HUES64 (cell line): ENCODE results near the gene CD96.

Source experiments
- H3K27ac ChIP-seq: 2 replicates; pipeline ENCODE4 v1.7.0; 2013; ENCODE audit warnings: low read depth, low read length, inconsistent platforms
- H3K27me3 ChIP-seq: 2 replicates; pipeline ENCODE4 v1.6.1; 2013; ENCODE audit warnings: mild to moderate bottlenecking, low read length; ENCODE audit not compliant: insufficient read depth
- H3K36me3 ChIP-seq: 2 replicates; pipeline ENCODE4 v1.6.1; 2013; ENCODE audit warnings: mild to moderate bottlenecking, low read length; ENCODE audit not compliant: insufficient read depth
- H3K4me1 ChIP-seq: 2 replicates; pipeline ENCODE4 v1.6.1; 2013; ENCODE audit warnings: mild to moderate bottlenecking, low read length, moderate library complexity; ENCODE audit not compliant: insufficient read depth
- H3K4me3 ChIP-seq: 2 replicates; pipeline ENCODE4 v1.5.1; 2013; ENCODE audit warnings: mild to moderate bottlenecking, low read length, moderate library complexity
- H3K9ac ChIP-seq: 2 replicates; pipeline ENCODE4 v1.6.1; 2013; ENCODE audit warnings: mild to moderate bottlenecking, low read depth, low read length
- H3K9me3 ChIP-seq: 2 replicates; pipeline ENCODE4 v1.6.1; 2013; ENCODE audit warnings: low read depth, low read length; ENCODE audit not compliant: insufficient read depth
- WGBS: fragments of 150-250, 120-280 bp; methylation state at CpG from one replicate; pipeline ENCODE4 v1.1.7; 2013; ENCODE audit warnings: missing lambda C conversion rate; 5-methylcytosine and 5-hydroxymethylcytosine counted together

Gene CD96

DNA sequence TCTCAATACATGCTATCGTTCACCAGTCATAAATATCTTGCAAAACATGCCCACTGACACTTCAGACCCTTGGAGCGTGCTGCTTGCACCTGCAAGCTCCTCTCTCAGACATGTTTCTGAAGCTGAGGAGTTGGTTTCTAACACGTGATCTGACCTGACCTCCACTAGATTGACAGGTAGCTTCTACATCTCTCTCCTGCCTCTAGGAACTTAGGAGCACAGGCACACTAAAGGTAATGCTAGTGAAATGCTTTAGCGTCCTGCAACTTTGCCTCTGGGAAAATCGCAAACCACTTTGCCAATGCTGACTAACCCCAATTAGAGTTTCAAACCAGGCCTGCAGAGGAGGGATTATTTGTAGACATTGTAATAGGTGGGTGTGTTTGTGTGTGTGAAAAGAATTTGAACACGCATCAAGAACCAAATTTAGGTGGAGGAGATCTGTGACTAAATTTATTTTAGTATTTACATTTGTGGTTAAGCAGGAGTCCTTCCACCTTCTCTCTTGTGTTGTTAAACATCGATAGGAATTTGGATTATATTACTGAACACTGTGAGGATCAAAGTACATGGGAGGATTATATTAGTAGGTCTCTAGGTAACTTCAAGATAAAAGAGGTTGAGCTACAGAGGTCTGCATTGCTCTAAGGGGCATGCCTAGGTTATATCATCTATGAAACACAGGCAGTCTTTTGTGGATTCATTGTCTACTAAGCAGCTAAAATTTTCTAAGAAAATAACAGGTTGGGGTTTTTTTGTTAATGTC, 139.8 kb downstream of the CD96 start:
- H3K36me3 ChIP-seq = no peaks in the 10 kb centered on the region
- WGBS = 88% methylated on average over 7 of the region's 7 CpGs
- H3K27ac ChIP-seq = no peak overlapping the region
- no peaks in the 10 kb centered on the region for H3K9me3 ChIP-seq
- H3K4me1 ChIP-seq = peaks cover 6% of the 10 kb centered on the region; the same call in 1 of the 2 replicates
- H3K4me3 ChIP-seq = no peak overlapping the region
- H3K9ac ChIP-seq = no peak overlapping the region
- H3K27me3 ChIP-seq = no peaks in the 10 kb centered on the region

DNA sequence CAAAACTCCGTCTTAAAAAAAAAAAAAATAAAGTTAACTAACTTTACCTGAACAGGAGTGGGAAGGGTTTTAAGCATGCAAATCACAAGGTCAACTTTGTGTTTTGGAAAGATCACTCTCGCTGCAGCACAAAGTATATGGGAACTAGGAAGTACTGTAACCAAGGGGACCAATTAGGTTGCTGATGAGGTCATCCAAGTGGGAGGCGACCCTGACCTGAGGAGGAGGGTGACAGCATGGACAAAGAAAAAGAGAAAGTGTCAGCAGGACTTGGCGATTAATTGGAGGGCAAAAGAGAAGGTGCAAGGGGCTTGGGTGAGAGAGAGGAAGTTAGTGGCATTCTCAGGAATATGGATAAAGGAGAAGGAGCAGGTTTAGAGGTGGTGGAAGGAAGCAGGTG, 142.6 kb downstream of the CD96 start:
- 74% methylated on average over 3 of the region's 4 CpGs for WGBS
- no peaks in the 10 kb centered on the region for H3K9me3 ChIP-seq
- no peak overlapping the region for H3K27ac ChIP-seq
- no peak overlapping the region for H3K4me3 ChIP-seq
- H3K36me3 ChIP-seq = no peaks in the 10 kb centered on the region
- no peaks in the 10 kb centered on the region for H3K27me3 ChIP-seq
- no peaks in the 10 kb centered on the region for H3K4me1 ChIP-seq
- H3K9ac ChIP-seq = no peak overlapping the region

DNA sequence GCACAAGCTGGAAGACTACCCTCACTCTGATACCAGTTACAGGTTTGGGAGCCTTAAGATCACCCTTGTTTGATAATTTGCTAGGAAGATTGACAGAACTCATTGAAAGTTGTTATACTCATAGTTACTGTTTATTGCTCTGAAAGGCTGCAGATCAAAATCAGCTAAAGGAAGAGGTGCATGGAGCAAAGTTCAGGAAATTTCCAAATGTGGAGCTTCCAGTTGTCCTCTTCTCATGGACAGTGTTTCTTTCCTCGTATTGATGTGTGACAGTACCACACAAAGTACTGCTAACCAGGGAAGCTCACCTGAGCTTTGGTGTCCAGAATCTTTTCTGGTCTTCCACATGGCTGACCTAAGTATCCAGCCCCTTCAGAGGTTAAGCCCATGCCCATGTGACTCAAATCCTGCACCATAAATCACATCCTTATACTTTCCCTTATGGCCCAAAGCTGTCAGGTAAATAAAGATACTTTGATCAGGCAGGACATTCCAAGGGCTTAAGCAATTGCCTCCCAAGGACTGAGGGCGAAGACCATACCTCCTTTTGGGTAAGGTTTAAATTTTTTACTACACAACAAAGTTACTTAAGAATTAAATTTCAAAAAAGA, 146.3 kb downstream of the CD96 start:
- Histone ChIP-seq H3K4me1 (no peaks in the 10 kb centered on the region; the same call in 1 of the 2 replicates), H3K27me3 (no peaks in the 10 kb centered on the region), H3K27ac (no peak overlapping the region), H3K36me3 (no peaks in the 10 kb centered on the region), H3K4me3 (no peak overlapping the region), H3K9me3 (no peaks in the 10 kb centered on the region), H3K9ac (no peak overlapping the region)
- WGBS = 98% methylated on average over 1 of the region's 2 CpGs

DNA sequence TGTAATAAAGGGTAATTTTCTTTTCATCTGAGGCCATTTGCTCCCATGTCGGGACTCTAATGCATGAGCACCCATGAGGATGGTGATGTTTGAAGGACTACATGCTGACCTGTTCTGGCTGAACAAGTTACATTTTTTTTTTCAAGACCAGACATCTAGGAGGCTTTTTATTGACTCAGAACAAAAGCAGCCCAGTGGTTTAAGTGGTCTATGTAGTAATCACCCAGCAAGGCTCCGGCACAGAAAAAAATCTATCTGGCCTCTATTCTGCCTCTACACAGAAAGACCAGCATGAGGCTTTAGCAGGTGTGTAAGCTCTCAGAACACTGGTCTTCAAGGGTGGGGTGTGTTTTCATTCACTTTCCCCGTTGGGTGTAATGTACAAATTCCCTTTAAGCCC, 148.2 kb downstream of the CD96 start:
- H3K4me3 ChIP-seq = no peak overlapping the region
- no peaks in the 10 kb centered on the region for H3K36me3 ChIP-seq
- no peaks in the 10 kb centered on the region; the same call in 1 of the 2 replicates for H3K4me1 ChIP-seq
- no peak overlapping the region for H3K9ac ChIP-seq
- WGBS = 91% methylated on average over 3 of the region's 3 CpGs
- no peaks in the 10 kb centered on the region for H3K27me3 ChIP-seq
- no peak overlapping the region for H3K27ac ChIP-seq
- no peaks in the 10 kb centered on the region for H3K9me3 ChIP-seq

DNA sequence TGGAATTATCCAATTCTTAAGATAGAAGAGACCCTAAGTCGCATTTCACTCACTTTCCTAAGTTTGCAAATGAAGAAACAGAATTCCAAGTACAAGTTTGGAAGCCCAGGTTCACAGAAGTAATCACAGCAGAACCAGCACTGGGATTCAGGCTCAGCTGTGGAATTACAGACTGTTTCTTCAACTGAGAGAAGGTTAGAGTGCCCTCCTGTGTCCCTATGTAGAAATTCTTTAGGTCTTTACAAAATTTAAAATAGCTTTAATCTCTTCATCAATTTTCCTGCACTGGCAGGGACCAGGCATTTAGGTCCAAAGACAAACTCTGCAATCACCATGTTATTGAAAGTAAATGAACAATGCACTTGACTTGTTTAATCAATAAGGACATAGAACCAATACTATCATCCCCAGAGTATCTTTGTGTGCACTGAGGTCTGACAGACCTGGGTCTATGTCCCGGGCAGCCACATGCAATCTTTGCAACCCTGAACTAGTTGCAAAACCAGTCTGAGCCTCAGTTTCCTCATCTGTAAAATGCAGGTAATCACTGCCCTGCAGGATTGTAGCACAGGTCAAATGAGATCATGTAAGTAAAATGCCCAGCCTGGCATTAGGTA, 149.4 kb downstream of the CD96 start:
- H3K27ac ChIP-seq = no peak overlapping the region
- H3K36me3 ChIP-seq = no peaks in the 10 kb centered on the region
- no peak overlapping the region for H3K9ac ChIP-seq
- H3K9me3 ChIP-seq = no peaks in the 10 kb centered on the region
- WGBS = 52% methylated on average over 2 of the region's 2 CpGs
- no peak overlapping the region for H3K4me3 ChIP-seq
- H3K4me1 ChIP-seq = no peaks in the 10 kb centered on the region; the same call in 1 of the 2 replicates
- no peaks in the 10 kb centered on the region for H3K27me3 ChIP-seq

DNA sequence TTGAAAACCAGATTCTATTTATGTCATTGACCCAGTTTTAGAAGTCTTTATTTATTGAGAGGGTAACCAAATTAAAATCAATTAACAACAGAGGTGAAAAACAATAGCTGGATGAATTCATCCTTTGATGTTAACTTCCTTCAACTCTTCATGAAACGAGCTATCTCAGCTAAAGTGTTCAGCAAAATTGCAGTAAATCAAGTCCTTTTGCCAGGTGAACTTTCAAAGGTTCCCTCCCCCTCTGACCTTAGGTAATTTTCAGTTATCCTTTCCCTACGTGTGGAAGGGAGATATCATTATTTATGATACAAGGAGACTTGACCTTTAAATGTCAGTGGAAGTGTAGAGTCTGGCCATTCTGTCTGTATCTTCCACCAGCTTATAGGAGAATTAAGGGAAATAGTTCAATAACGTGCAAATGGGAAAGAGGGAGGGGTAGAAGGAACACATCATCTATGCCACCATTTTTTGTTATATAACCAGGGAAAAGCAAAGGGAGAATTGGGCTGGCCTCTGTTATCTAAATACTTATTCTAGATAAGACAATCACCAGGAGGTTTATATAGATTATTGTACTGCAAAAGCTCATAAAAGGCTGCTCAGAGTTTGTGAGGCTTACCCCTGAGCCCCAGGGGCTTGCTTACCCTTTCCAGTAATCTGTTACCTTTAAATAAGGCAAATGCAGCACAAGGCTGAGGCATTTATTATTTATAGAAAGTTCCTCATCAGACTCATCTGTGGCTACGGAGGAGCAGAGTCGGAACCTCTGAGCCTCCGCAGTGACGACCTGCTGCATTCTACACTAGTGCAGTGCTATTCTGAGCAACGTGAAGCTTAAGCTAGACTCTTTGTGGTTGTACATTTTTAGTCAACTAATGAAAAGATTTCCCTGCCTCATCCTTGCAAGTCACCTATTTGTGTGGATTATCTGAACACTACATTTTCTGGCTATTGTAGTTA, 150.9 kb downstream of the CD96 start:
- Histone ChIP-seq H3K9me3 (no peaks in the 10 kb centered on the region), H3K27ac (no peak overlapping the region), H3K4me1 (no peaks in the 10 kb centered on the region; the same call in 1 of the 2 replicates), H3K4me3 (no peak overlapping the region), H3K27me3 (no peaks in the 10 kb centered on the region), H3K9ac (no peak overlapping the region), H3K36me3 (no peaks in the 10 kb centered on the region)
- WGBS = 92% methylated on average over 6 of the region's 8 CpGs

DNA sequence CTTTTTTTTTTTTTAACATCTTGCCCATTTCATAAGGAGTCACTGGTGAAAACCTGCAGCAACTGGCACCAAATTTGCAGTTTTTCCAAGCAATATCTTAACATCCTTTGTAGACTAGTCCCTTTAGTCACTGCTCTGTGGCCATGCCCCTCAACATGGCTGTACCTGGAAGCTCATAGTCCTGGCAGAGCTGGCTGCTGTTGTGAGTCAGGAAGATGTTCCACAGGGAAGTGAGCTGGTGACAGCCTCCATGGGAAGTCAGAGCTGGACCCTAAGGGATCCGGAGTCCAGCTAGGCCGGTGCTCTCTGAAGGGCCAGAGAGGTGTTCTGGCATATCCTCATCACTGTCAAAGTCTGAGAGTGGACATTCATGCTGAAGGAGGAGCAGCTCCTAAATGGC, 152.5 kb downstream of the CD96 start:
- Histone ChIP-seq H3K36me3 (no peaks in the 10 kb centered on the region), H3K4me3 (no peak overlapping the region), H3K9me3 (no peaks in the 10 kb centered on the region), H3K27ac (no peak overlapping the region), H3K4me1 (no peaks in the 10 kb centered on the region; the same call in 1 of the 2 replicates), H3K9ac (no peak overlapping the region), H3K27me3 (no peaks in the 10 kb centered on the region)
- WGBS = 99% methylated on average over 2 of the region's 2 CpGs

DNA sequence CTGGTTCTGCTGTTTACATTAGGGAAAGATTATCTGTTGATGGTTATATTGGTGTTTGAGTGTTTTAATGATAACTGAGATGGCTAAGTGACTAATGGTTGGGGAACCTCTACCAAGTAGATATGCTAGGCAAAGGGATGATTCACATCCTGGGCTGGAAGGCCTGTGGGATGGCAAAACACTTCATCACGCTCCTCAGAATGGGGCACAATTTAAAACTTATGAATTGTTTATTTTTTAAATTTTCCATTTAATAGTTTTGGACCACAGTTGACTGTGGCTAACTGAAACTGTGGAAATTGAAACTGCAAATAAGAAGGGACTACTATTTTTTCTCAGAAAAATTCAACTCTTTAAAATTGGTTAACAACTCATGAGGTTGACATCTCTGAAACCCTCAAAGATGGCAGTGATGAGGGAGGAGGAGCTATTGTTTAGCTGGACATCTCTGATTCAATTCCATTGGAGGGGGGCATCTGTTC, 153.7 kb downstream of the CD96 start:
- WGBS = 100% methylated on average over 1 of the region's 1 CpG
- H3K27ac ChIP-seq = no peak overlapping the region
- no peaks in the 10 kb centered on the region for H3K9me3 ChIP-seq
- no peaks in the 10 kb centered on the region for H3K27me3 ChIP-seq
- H3K9ac ChIP-seq = no peak overlapping the region
- H3K4me1 ChIP-seq = no peaks in the 10 kb centered on the region
- no peaks in the 10 kb centered on the region for H3K36me3 ChIP-seq
- no peak overlapping the region for H3K4me3 ChIP-seq

DNA sequence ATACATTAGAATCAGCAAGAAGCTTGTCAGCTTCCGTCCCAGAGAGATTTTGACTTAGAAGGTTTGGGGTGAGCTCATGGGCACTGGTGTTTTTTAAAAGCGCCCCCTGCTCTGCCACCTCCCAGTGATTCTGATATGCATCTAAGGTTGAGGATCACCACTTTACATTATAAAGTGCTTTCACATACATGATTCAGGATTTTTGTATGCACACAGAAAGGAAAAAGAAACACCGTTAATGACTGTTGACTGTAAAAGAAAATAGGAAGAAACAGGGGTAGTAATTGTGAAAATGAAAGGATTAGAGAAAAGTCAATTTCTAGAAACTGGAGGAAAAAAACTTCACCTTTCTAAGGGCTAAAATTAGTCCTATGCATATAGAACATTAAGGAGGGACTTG, 158.1 kb downstream of the CD96 start:
- no peak overlapping the region for H3K4me3 ChIP-seq
- H3K9ac ChIP-seq = no peak overlapping the region
- no peaks in the 10 kb centered on the region for H3K4me1 ChIP-seq
- H3K36me3 ChIP-seq = no peaks in the 10 kb centered on the region
- 57% methylated on average over 3 of the region's 3 CpGs for WGBS
- H3K9me3 ChIP-seq = no peaks in the 10 kb centered on the region
- H3K27ac ChIP-seq = no peak overlapping the region
- no peaks in the 10 kb centered on the region for H3K27me3 ChIP-seq

DNA sequence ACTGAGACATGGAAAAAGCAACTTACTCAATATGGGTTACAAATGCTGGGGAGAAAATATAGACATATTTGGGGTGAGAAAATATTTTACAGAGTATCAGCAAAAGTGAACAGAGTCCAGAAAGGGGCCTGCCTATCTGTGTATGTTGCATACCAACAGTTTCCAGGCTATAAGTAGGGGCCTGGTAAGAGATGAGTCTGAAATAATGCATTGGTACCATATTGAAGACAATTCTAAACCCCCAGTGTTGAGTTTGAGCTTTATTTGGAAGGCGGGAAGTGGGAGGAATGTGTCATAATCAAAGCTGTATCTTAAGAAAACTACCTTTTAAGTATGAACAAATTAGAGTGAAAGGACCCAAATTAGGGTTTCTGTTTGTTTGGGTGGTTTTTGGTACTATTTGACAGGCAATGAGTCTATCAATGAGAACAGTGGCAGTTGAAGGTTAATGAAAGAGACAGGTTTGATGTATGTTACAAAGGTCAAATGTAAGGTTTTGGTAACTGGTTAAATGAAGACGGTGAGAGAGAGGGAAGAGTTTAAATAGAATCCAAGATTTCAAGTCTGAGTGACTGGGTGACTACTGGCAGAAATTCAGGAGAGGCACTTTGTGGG, 159.4 kb downstream of the CD96 start:
- Histone ChIP-seq H3K36me3 (no peaks in the 10 kb centered on the region), H3K27me3 (no peaks in the 10 kb centered on the region), H3K4me1 (no peaks in the 10 kb centered on the region), H3K9ac (no peak overlapping the region), H3K4me3 (no peak overlapping the region), H3K9me3 (no peaks in the 10 kb centered on the region), H3K27ac (no peak overlapping the region)
- 87% methylated on average over 2 of the region's 2 CpGs for WGBS
